AG04449 (cell line): ENCODE results near the gene CPZ.

Source experiments
- CTCF ChIA-PET: fragments of 350-600 bp; formaldehyde crosslinking; extraction: SDS; loops from one replicate; lab custom pipeline; 2021; ENCODE audit warnings: antibody characterized with exemption; lab: Yijun Ruan, JAX
- POLR2A ChIA-PET: fragments of 400-600, 350-600 bp; formaldehyde crosslinking; extraction: SDS; loops from one replicate; lab custom pipeline; 2020; ENCODE audit warnings: antibody characterized with exemption, inconsistent platforms; lab: Yijun Ruan, JAX
- DNase-seq: peaks from one replicate; pipeline ENCODE4 v3.0.0-alpha.2; 2010; ENCODE audit warnings: low read depth, low spot score
- H3K4me3 ChIP-seq: 2 replicates; pipeline ENCODE4 v1.5.1; 2011; ENCODE audit warnings: low read depth, mild to moderate bottlenecking, control low read depth, low read length
- TF ChIP-seq, protein P1 (sequence below): IDR thresholded peaks from one replicate; pipeline ENCODE4 v1.5.1; 2011; ENCODE audit warnings: mild to moderate bottlenecking, moderate library complexity, low read length, control low read depth, inconsistent platforms; ENCODE audit not compliant: insufficient read depth; ENCODE audit errors: missing control alignments

Gene CPZ

DNA sequence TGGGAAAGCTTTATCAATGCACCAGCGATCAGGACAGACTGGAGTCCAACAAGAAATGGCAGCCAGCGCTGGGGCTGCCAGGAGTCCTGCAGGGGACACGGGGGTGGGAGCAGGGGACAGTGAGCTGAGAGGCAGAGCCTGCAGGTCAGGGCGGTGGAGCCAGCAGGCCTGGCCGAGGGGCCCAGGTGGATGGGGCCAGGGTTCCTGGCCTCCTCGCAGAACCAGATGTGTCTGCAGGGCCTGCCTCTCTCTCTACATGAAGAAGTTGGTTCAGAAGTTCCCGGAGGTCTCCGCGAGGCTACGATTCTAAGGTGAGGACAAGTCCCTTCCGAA lies 63.6 kb downstream of the CPZ start:
- no peak overlapping the region for H3K4me3 ChIP-seq
- TF ChIP-seq, protein P1, sequence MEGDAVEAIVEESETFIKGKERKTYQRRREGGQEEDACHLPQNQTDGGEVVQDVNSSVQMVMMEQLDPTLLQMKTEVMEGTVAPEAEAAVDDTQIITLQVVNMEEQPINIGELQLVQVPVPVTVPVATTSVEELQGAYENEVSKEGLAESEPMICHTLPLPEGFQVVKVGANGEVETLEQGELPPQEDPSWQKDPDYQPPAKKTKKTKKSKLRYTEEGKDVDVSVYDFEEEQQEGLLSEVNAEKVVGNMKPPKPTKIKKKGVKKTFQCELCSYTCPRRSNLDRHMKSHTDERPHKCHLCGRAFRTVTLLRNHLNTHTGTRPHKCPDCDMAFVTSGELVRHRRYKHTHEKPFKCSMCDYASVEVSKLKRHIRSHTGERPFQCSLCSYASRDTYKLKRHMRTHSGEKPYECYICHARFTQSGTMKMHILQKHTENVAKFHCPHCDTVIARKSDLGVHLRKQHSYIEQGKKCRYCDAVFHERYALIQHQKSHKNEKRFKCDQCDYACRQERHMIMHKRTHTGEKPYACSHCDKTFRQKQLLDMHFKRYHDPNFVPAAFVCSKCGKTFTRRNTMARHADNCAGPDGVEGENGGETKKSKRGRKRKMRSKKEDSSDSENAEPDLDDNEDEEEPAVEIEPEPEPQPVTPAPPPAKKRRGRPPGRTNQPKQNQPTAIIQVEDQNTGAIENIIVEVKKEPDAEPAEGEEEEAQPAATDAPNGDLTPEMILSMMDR = no peak
- ChIA-PET POLR2A (no interaction called here), CTCF (no interaction called here)
- no peak for DNase-seq

DNA sequence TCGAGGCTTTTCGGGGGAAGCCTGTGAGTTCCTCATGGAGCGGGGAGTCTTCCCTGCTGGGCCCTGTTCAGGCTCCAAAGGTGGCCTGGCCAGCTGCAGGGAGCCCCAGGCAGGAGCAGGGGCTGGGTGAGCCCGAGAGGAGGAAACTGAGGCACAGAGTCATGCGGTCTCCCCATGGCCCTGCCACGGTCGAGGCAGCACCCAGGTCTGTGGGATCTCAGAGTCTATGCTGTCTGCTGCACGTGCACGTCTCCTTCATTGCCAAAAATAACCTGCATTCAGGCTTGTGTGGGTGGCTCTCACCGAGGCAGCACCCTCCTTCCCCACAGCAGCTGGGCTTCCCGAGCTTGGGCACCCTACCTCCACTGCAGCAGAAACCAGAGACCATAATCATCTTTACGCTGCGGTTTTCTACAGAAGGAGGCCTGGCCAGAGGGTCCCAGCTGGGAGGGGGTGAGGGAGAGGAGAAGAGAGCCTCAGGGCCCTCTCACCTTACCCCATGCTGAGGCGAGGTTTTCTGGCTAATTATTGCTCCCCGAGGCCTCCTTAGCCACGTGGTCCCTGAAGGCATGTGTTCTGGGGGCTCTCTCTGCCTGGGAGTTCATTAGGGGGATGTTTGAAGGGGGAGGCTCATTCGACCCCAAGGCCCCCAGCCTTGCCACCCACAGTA lies 64.3 kb downstream of the CPZ start:
- TF ChIP-seq, protein P1 = no peak
- H3K4me3 ChIP-seq = no peak overlapping the region
- ChIA-PET POLR2A (no interaction called here), CTCF (no interaction called here)
- DNase-seq = no peak

DNA sequence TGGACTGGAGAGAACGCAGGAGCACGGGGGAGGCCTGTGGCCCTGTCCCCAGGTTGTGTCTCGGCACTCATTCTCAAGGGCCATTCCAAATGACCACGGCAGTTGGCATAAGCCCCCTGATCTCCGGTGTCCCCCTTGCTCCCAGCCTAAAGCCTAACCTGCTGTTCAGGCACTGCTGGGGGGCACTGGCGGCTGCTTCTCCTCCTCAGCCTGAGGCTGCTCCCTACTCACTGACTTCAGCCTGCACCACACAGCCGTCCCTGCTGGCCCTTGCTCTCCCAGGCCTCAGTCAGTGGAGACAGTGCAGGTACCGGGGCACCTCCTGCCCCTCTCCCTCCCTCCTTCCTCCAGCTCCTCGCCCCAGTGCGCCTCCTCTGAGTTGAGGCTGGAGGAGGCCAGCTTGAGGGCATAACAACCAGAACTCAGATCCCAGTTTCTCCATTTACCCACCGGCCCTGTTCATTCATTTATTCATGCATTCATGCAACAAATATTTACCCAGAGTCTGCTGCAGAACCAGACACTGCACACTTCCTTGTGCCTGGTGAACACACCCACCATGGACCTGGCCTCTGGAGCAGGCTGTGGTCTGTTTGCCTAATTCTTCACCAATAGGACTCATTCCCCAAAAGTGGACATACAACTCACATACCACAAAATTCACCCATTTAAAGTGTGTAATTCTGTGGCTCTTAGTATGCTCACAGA lies 65.0 kb downstream of the CPZ start:
- ChIA-PET POLR2A (no interaction called here), CTCF (no interaction called here)
- TF ChIP-seq, protein P1 = no peak
- DNase-seq = no peak
- H3K4me3 ChIP-seq = no peak overlapping the region

DNA sequence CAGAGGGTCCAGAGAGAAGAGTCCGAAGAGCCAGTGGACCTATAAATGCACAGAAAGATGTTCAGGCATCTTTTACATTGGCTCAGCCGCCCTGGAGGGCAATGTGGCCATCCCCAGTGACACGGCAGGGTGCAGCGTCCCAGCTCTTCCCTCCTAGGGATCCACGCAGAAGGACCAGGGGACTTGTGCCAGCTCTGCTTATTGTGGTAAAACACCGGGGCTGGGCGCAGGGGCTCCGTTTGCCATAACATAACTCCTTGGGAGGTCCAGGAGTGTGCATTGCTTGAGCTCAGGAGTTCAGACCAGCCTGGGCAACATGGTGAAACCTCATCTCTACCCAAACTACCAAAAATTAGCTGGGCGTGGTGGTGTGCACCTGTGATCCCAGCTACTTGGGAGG lies 70.2 kb downstream of the CPZ start:
- TF ChIP-seq, protein P1 = no peak
- H3K4me3 ChIP-seq = no peak overlapping the region
- DNase-seq = no peak
- ChIA-PET POLR2A (no interaction called here), CTCF (no interaction called here)

DNA sequence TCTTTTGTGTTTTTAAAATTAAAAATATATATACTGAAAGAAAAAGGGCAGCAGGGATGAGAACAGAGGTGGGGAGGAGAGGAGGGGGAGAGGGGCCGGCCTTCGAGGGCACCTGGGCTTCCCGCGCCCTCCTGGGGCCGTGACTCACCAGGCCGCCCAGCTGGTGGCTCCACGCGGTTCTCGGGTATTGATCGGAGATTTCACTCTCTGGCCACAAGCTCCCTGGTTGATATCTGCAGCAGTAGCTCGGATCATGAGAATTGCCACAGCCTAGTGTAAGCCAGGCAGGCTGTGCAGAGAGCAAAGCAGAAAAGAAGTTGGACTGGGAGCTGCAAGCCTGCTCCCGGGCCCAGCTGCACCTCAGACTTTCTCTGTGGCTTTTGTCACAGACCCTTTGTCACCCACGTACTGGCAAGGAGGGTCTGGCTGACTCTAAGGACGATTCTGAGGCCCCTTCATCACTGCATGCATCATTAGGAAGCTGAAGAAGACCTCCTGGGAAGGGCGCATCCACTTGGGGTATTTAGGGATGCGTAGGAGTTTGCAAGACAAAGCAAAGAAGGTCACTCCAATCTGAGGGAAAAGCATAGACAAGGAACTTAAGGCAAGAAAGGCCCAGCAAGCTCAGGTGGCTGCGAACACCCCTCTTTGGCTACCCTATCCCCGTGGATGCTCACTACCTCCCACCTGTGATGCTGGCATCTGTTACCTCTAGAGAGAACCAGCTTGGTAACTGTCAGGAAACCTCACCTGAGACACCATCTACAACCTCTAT lies 71.7 kb downstream of the CPZ start:
- DNase-seq = no peak
- ChIA-PET CTCF (no interaction called here), POLR2A (no interaction called here)
- H3K4me3 ChIP-seq = no peak overlapping the region
- TF ChIP-seq, protein P1 = no peak

DNA sequence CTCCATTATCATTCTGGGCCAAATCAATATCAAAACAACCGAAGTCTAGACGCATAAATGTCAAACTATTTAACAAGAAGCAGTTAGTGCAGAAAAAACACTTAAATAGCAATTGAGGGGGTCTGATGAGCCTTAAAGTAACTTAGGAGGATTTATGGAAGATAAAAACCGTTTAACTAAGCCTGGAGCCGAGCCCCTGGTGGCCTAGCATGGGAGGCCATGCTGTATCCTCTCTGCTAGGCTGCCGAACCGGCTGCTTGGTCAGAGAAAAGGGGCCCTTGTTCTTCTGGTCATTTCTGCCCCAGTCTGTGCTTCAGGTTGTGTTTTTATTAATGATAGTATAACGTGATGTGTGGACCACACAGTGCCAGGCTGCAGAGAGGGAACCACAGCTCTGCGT lies 72.4 kb downstream of the CPZ start:
- ChIA-PET CTCF (no interaction called here), POLR2A (no interaction called here)
- DNase-seq = no peak
- TF ChIP-seq, protein P1 = no peak
- no peak overlapping the region for H3K4me3 ChIP-seq
